SIG-M5 treated with dmso at 0.1 percent for 504 hours (cell line): ENCODE measurements around the gene CALHM2.

ENCODE experiments used
- DNase-seq: peaks from one replicate; lab custom pipeline; 2025; ENCODE audit not compliant: unreplicated experiment; lab: John Stamatoyannopoulos, UW

Gene CALHM2

GRCh38 chr10:103476046-103476768 lies 24.0 kb upstream of the CALHM2 start:
- no peak for DNase-seq

- no peak for DNase-seq
Measured at GRCh38 chr10:103475437-103475836, 23.3 kb upstream of the CALHM2 start.

GRCh38 chr10:103474077-103474476 lies 21.9 kb upstream of the CALHM2 start:
- no peak for DNase-seq

- DNase-seq, result no peak
Measured at GRCh38 chr10:103473261-103473671, 21.1 kb upstream of the CALHM2 start.

- peak; percentile 22 for DNase-seq
Measured at GRCh38 chr10:103472005-103472404, 19.8 kb upstream of the CALHM2 start.

- peak; percentile 74 for DNase-seq
Measured at GRCh38 chr10:103470761-103471653, 18.8 kb upstream of the CALHM2 start.

- no peak for DNase-seq
Measured at GRCh38 chr10:103469201-103469600, 17.0 kb upstream of the CALHM2 start.

GRCh38 chr10:103467406-103467805 lies 15.2 kb upstream of the CALHM2 start:
- DNase-seq, result no peak

- DNase-seq, result no peak
Measured at GRCh38 chr10:103466734-103467133, 14.6 kb upstream of the CALHM2 start.

- no peak for DNase-seq
Measured at GRCh38 chr10:103465411-103466179, 13.4 kb upstream of the CALHM2 start.

- no peak for DNase-seq
Measured at GRCh38 chr10:103463499-103463898, 11.3 kb upstream of the CALHM2 start.

GRCh38 chr10:103459615-103460014 lies 7.4 kb upstream of the CALHM2 start:
- no peak for DNase-seq

GRCh38 chr10:103458720-103459119 lies 6.5 kb upstream of the CALHM2 start, which contains the start of gene CALHM1:
CALHM1 (minus strand) TSS chr10:103458900; CDS start chr10:103458751, 149 bp downstream.
- no peak for DNase-seq

GRCh38 chr10:103457896-103458583 lies 5.9 kb upstream of the CALHM2 start:
- no peak for DNase-seq

GRCh38 chr10:103457176-103457712 lies 5.1 kb upstream of the CALHM2 start:
- no peak for DNase-seq

- no peak for DNase-seq
Measured at GRCh38 chr10:103456074-103456660, 4.0 kb upstream of the CALHM2 start.

GRCh38 chr10:103455235-103455634 lies 3.1 kb upstream of the CALHM2 start:
- no peak for DNase-seq

- DNase-seq, result no peak
Measured at GRCh38 chr10:103454026-103454425, 1.9 kb upstream of the CALHM2 start.

- DNase-seq, result no peak
Measured at GRCh38 chr10:103452506-103453230, 498 bp upstream of the CALHM2 start.
